ENCODE measurements around the gene TMEM238. TPM values are rescaled to one million over a fixed set of nuclear protein-coding genes. Genes with fewer than 3 reads are reported as not detected.

The TMEM238 gene
- total and polyA plus RNA-seq, 9 of the 15 experiments (the other 6 are each of a cell fraction or from before 2014, with no cell fraction given) = 0.18 to 5.1 (median 1.3) TPM; not detected in 4

- no peak for TF ChIP-seq ID3 (CRISPR knock-in tag; IDR thresholded peaks at IDR 0.05)
- 0 out of 2 replicates have a peak, but pooled peaks have one; percentile 15 for TF ChIP-seq ID3 (tag; IDR thresholded peaks at IDR 0.05)
- TF ChIP-seq MNT (conservative IDR thresholded peaks at IDR 0.05) = peak in 1 of 2 experiments; percentile 24; a peak in 2 of 4 replicates
- TF ChIP-seq ZNF239 (CRISPR knock-in tag; IDR thresholded peaks at IDR 0.05) = no peak
- no peak for TF ChIP-seq GATAD2B (IDR thresholded peaks at IDR 0.05; ENCODE audit: borderline replicate concordance)
- no peak for TF ChIP-seq ZNF445 (CRISPR knock-in tag; IDR thresholded peaks at IDR 0.05; ENCODE audit: low read depth)
- no peak for TF ChIP-seq ZNF766 (CRISPR knock-in tag; conservative IDR thresholded peaks at IDR 0.05)
- no peak for TF ChIP-seq BDP1 (IDR thresholded peaks at IDR 0.05; ENCODE audit: insufficient read depth, insufficient read length)
- no peak for TF ChIP-seq HOXB6 (CRISPR knock-in tag; IDR thresholded peaks at IDR 0.05; ENCODE audit: borderline replicate concordance)
- peak; percentile 21 for TF ChIP-seq HNRNPLL (IDR thresholded peaks at IDR 0.05; ENCODE audit: low read depth, low read length, poor library complexity, severe bottlenecking)
- no peak for TF ChIP-seq ZC3H4 (CRISPR knock-in tag; IDR thresholded peaks at IDR 0.05; ENCODE audit: borderline replicate concordance)
- TF ChIP-seq ZNF3 (CRISPR knock-in tag; IDR thresholded peaks at IDR 0.05) = no peak
- no peak for TF ChIP-seq ZFP30 (CRISPR knock-in tag; IDR thresholded peaks at IDR 0.05; ENCODE audit: borderline replicate concordance)
- TF ChIP-seq FUS (optimal IDR thresholded peaks at IDR 0.05; ENCODE audit: low read depth, low read length) = no peak
- no peak for TF ChIP-seq EZH2 (IDR thresholded peaks at IDR 0.05; ENCODE audit: borderline replicate concordance, low read depth, low read length)
- no peak for TF ChIP-seq SPI1 (IDR thresholded peaks at IDR 0.05; ENCODE audit: borderline replicate concordance, low read depth, low read length)
- peak; percentile 22; the same call in 1 of the 2 replicates for TF ChIP-seq POLR2AphosphoS5 (IDR thresholded peaks at IDR 0.05; ENCODE audit: control insufficient read depth, insufficient read depth, low read depth, low read length)
- no peak for TF ChIP-seq DLX4 (CRISPR knock-in tag; IDR thresholded peaks at IDR 0.05)
- TF ChIP-seq E2F4 (CRISPR knock-in tag; IDR thresholded peaks at IDR 0.05; ENCODE audit: low read depth) = 0 out of 2 replicates have a peak, but pooled peaks have one; percentile 28
- no peak for TF ChIP-seq ZNF324 (CRISPR knock-in tag; IDR thresholded peaks at IDR 0.05)
- TF ChIP-seq HIVEP1 (CRISPR knock-in tag; IDR thresholded peaks at IDR 0.05) = no peak
- TF ChIP-seq RFX1 (IDR thresholded peaks at IDR 0.05) = no peak; the same call in 1 of the 2 replicates
- TF ChIP-seq RBM15 (IDR thresholded peaks at IDR 0.05; ENCODE audit: insufficient read depth, low read length) = no peak
- TF ChIP-seq FOSL1 (tag; conservative IDR thresholded peaks at IDR 0.05) = peak; percentile 30; the same call in 1 of the 2 replicates
- no peak for TF ChIP-seq SLC30A9 (CRISPR knock-in tag; IDR thresholded peaks at IDR 0.05)
Measured at GRCh38 chr19:55384920-55385723, 1.0 kb upstream of the TMEM238 start (continued).

Measured in K562 (cell line).